ENCODE results near the gene TIGD4.

DNA sequence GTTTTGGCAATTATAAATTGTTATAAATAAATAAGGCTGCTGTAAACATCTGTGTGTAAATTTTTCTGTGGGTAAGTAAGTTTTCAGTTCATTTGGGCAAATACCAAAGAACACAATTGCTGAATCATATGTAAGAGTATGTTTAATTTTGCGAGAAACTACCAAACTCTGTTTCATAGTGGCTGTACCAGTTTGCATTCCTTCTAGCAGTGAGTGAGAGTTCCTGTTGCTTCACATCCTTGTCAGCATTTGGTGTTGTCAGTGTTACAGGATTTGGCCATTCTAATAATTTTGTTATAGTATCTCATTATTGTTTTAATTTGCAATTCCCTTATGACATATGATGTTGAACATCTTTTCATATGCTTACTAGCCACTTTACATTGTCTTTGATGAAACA lies 48.6 kb upstream of the TIGD4 start:
- TF ChIP-seq CTCF (IDR thresholded peaks at IDR 0.05; ENCODE audit: low read depth, low read length, poor library complexity, severe bottlenecking), result no peak
- TF ChIP-seq EZH2phosphoT487 (IDR thresholded peaks at IDR 0.05; ENCODE audit: borderline replicate concordance, low read length), result no peak
